Measurements from ENCODE around the gene RAF1. TPM values are rescaled to one million over a fixed set of nuclear protein-coding genes. Genes with fewer than 3 reads are reported as not detected.
"Not testable (repeated sequence)": the region's sequence is repeated elsewhere in the genome, so short reads cannot be mapped to it uniquely, and the experiment has no call there.

The RAF1 gene
- total and polyA plus RNA-seq, 2 donors (not counting 1 experiment from before 2014, with no cell fraction given) = 134 to 258 TPM

- H4K20me1 ChIP-seq (ENCODE audit: control insufficient read depth, extremely low read depth, insufficient read depth, low read length) = no peaks in the 10 kb centered on the region
- H3K27ac ChIP-seq (ENCODE audit: insufficient read depth, low read length) = no peak overlapping the region
- no peak overlapping the region for H3K4me3 ChIP-seq (replicated peaks in 1 of 4; ENCODE audit: control extremely low read depth in 1 of 4, insufficient read depth in 1 of 4, low read depth in 3 of 4, low read length in 4 of 4)
- no peaks in the 10 kb centered on the region for H3K27me3 ChIP-seq (ENCODE audit: control insufficient read depth, insufficient read depth, low read length)
- H3K9me3 ChIP-seq (ENCODE audit: control insufficient read depth, insufficient read depth, low read depth, low read length) = no peaks in the 10 kb centered on the region
- no peak overlapping the region for H3K9ac ChIP-seq (ENCODE audit: insufficient read depth, low read length)
- H3K4me2 ChIP-seq (ENCODE audit: extremely low read depth, insufficient read depth, low read length) = no peak overlapping the region
- TF ChIP-seq, protein P1, sequence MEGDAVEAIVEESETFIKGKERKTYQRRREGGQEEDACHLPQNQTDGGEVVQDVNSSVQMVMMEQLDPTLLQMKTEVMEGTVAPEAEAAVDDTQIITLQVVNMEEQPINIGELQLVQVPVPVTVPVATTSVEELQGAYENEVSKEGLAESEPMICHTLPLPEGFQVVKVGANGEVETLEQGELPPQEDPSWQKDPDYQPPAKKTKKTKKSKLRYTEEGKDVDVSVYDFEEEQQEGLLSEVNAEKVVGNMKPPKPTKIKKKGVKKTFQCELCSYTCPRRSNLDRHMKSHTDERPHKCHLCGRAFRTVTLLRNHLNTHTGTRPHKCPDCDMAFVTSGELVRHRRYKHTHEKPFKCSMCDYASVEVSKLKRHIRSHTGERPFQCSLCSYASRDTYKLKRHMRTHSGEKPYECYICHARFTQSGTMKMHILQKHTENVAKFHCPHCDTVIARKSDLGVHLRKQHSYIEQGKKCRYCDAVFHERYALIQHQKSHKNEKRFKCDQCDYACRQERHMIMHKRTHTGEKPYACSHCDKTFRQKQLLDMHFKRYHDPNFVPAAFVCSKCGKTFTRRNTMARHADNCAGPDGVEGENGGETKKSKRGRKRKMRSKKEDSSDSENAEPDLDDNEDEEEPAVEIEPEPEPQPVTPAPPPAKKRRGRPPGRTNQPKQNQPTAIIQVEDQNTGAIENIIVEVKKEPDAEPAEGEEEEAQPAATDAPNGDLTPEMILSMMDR (conservative IDR thresholded peaks at IDR 0.05 in 1 of 2, IDR thresholded peaks at IDR 0.05 in 1 of 2; ENCODE audit: low read depth in 1 of 2, low read length in 2 of 2) = no peak
- no peak for TF ChIP-seq EZH2 (IDR thresholded peaks at IDR 0.05; ENCODE audit: low read length, missing control alignments)
- no peak overlapping the region for H2AFZ ChIP-seq (ENCODE audit: low read length)
- H3K36me3 ChIP-seq (ENCODE audit: control insufficient read depth, insufficient read depth, low read length) = no peaks in the 10 kb centered on the region
- peaks cover 78% of the 10 kb centered on the region for H3K79me2 ChIP-seq (ENCODE audit: control insufficient read depth, insufficient read depth, low read length)
- peaks cover 7% of the 10 kb centered on the region for H3K4me1 ChIP-seq (ENCODE audit: control insufficient read depth, extremely low read depth, insufficient read depth, low read length)
- DNase-seq (ENCODE audit: low read depth in 2 of 2) = peak in 1 of 2 donors; percentile 67
Observed at GRCh38 chr3:12643724-12644123, 20.2 kb downstream of the RAF1 start.

DNA sequence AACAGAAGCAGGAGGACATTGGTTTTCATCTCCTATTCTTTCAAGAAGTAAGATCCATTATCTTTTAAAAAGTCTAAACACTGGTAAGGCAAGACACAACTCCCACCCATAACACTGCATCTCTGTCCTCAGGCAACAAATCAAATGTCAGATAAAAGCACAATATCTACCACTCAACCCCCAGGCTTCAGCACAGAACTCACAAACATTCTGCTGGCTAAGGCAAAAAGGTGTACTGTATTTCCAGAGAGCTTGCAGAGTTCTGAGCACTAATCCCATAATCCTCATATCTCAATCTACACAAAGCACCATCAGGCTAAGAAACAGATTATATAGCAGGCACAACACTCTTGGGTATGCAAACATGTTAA lies 20.9 kb downstream of the RAF1 start:
- no peaks in the 10 kb centered on the region for H4K20me1 ChIP-seq (ENCODE audit: control insufficient read depth, extremely low read depth, insufficient read depth, low read length)
- H3K36me3 ChIP-seq (ENCODE audit: control insufficient read depth, insufficient read depth, low read length) = no peaks in the 10 kb centered on the region
- no peak overlapping the region for H3K9ac ChIP-seq (ENCODE audit: insufficient read depth, low read length)
- H3K4me2 ChIP-seq (ENCODE audit: extremely low read depth, insufficient read depth, low read length) = no peak overlapping the region
- H3K9me3 ChIP-seq (ENCODE audit: control insufficient read depth, insufficient read depth, low read depth, low read length) = no peaks in the 10 kb centered on the region
- no peak overlapping the region for H3K4me3 ChIP-seq (replicated peaks in 1 of 4; ENCODE audit: control extremely low read depth in 1 of 4, insufficient read depth in 1 of 4, low read depth in 3 of 4, low read length in 4 of 4)
- no peaks in the 10 kb centered on the region for H3K27me3 ChIP-seq (ENCODE audit: control insufficient read depth, insufficient read depth, low read length)
- TF ChIP-seq EZH2 (IDR thresholded peaks at IDR 0.05; ENCODE audit: low read length, missing control alignments) = no peak
- TF ChIP-seq, protein P1 (conservative IDR thresholded peaks at IDR 0.05 in 1 of 2, IDR thresholded peaks at IDR 0.05 in 1 of 2; ENCODE audit: low read depth in 1 of 2, low read length in 2 of 2) = no peak
- H3K27ac ChIP-seq (ENCODE audit: insufficient read depth, low read length) = no peak overlapping the region
- no peak overlapping the region for H2AFZ ChIP-seq (ENCODE audit: low read length)
- peaks cover 78% of the 10 kb centered on the region for H3K79me2 ChIP-seq (ENCODE audit: control insufficient read depth, insufficient read depth, low read length)
- H3K4me1 ChIP-seq (ENCODE audit: control insufficient read depth, extremely low read depth, insufficient read depth, low read length) = peaks cover 9% of the 10 kb centered on the region
- DNase-seq (ENCODE audit: low read depth in 2 of 2) = no peak

DNA sequence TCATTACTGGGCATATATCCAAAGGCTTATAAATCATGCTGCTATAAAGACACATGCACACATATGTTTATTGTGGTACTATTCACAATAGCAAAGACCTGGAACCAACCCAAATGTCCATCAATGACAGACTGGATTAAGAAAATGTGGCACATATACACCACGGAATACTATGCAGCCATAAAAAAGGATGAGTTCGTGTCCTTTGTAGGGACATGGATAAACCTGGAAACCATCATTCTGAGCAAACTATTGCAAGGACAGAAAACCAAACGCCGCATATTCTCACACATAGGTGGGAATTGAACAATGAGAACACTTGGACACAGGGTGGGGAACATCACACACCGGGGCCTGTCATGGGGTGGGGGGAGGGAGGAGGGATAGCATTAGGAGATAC lies 23.1 kb downstream of the RAF1 start:
- H2AFZ ChIP-seq (ENCODE audit: low read length); H3K9me3 ChIP-seq (ENCODE audit: control insufficient read depth, insufficient read depth, low read depth, low read length); H3K4me2 ChIP-seq (ENCODE audit: extremely low read depth, insufficient read depth, low read length); H3K4me3 ChIP-seq (replicated peaks in 1 of 4; ENCODE audit: control extremely low read depth in 1 of 4, insufficient read depth in 1 of 4, low read depth in 3 of 4, low read length in 4 of 4); H4K20me1 ChIP-seq (ENCODE audit: control insufficient read depth, extremely low read depth, insufficient read depth, low read length); H3K4me1 ChIP-seq (ENCODE audit: control insufficient read depth, extremely low read depth, insufficient read depth, low read length); H3K27ac ChIP-seq (ENCODE audit: insufficient read depth, low read length); DNase-seq (ENCODE audit: low read depth in 2 of 2); H3K27me3 ChIP-seq (ENCODE audit: control insufficient read depth, insufficient read depth, low read length); H3K9ac ChIP-seq (ENCODE audit: insufficient read depth, low read length); H3K36me3 ChIP-seq (ENCODE audit: control insufficient read depth, insufficient read depth, low read length): not testable (repeated sequence)
- peaks cover 77% of the 10 kb centered on the region for H3K79me2 ChIP-seq (ENCODE audit: control insufficient read depth, insufficient read depth, low read length)

Measured in fibroblast of lung (primary cell).